OCI-LY1 (cell line): ENCODE results near the gene TFRC.

ENCODE experiments used
- H2AFZ ChIP-seq: fragments of 200-600 bp; sonication (generic), shearing (Covaris generic); 2 replicates; pipeline ENCODE4 v1.6.0; 2014; ENCODE audit warnings: antibody characterized with exemption, mild to moderate bottlenecking, low read length
- H3F3A ChIP-seq: fragments of 200-600 bp; sonication (generic), shearing (Covaris generic); 2 replicates; pipeline ENCODE4 v1.6.0; 2014; ENCODE audit warnings: mild to moderate bottlenecking, antibody characterized with exemption, low read length, moderate library complexity; ENCODE audit not compliant: insufficient read depth
- H3K27ac ChIP-seq: fragments of 200-600 bp; sonication (generic); 2 replicates; pipeline ENCODE4 v1.5.1; 2014; ENCODE audit warnings: low read length, mixed run types, mild to moderate bottlenecking, low read depth; ENCODE audit not compliant: poor library complexity, severe bottlenecking
- H3K27me3 ChIP-seq: fragments of 200-600 bp; sonication (generic); 2 replicates; pipeline ENCODE4 v1.6.0; 2014; ENCODE audit warnings: antibody characterized with exemption, mild to moderate bottlenecking, low read length, moderate library complexity; ENCODE audit not compliant: insufficient read depth
- H3K36me3 ChIP-seq: fragments of 200-600 bp; sonication (generic); 2 replicates; pipeline ENCODE4 v1.6.1; 2014; ENCODE audit warnings: mild to moderate bottlenecking, antibody characterized with exemption, low read length, moderate library complexity, mixed read lengths; ENCODE audit not compliant: insufficient read depth
- H3K4me1 ChIP-seq: fragments of 200-600 bp; sonication (generic); 2 replicates; pipeline ENCODE4 v1.5.1; 2014; ENCODE audit warnings: mild to moderate bottlenecking, low read length, moderate library complexity; ENCODE audit not compliant: insufficient read depth, severe bottlenecking
- H3K4me2 ChIP-seq: fragments of 200-600 bp; sonication (generic), shearing (Covaris generic); 2 replicates; pipeline ENCODE4 v1.6.1; 2014; ENCODE audit warnings: low read length
- H3K4me3 ChIP-seq: fragments of 200-600 bp; sonication (generic); 2 replicates; pipeline ENCODE4 v1.5.1; 2014; ENCODE audit warnings: low read length, low read depth, mild to moderate bottlenecking, mixed read lengths; ENCODE audit not compliant: poor library complexity, severe bottlenecking
- H3K79me2 ChIP-seq: fragments of 200-600 bp; shearing (Covaris generic); 2 replicates; pipeline ENCODE4 v1.6.1; 2016; ENCODE audit warnings: mixed run types, low read length, mixed read lengths; ENCODE audit not compliant: insufficient read depth
- H3K9ac ChIP-seq: fragments of 200-600 bp; sonication (generic), shearing (Covaris generic); 2 replicates; pipeline ENCODE4 v1.6.1; 2014; ENCODE audit warnings: mild to moderate bottlenecking, low read length, mixed read lengths
- H3K9me2 ChIP-seq: fragments of 200-600 bp; sonication (generic), shearing (Covaris generic); 2 replicates; pipeline ENCODE4 v1.6.1; 2014; ENCODE audit warnings: low read depth, mild to moderate bottlenecking, low read length, mixed read lengths
- H3K9me3 ChIP-seq: fragments of 200-600 bp; shearing (Covaris generic); 2 replicates; pipeline ENCODE4 v1.6.1; 2014; ENCODE audit warnings: low read length, mixed read lengths
- H4K20me1 ChIP-seq: fragments of 200-600 bp; sonication (generic), shearing (Covaris generic); 2 replicates; pipeline ENCODE4 v1.6.0; 2016; ENCODE audit warnings: mild to moderate bottlenecking, low read length; ENCODE audit not compliant: insufficient read depth
- CTCF ChIP-seq: fragments of 200-600 bp; sonication (generic), shearing (Covaris generic); IDR thresholded peaks from 2 replicates; pipeline ENCODE4 v1.5.1; 2017; ENCODE audit warnings: mild to moderate bottlenecking, antibody characterized with exemption, low read length, moderate library complexity, mixed read lengths
- EZH2 ChIP-seq: fragments of 200-600 bp; sonication (generic), shearing (Covaris generic); IDR thresholded peaks from 2 replicates; pipeline ENCODE4 v1.8.0; 2017; ENCODE audit warnings: borderline replicate concordance, mixed run types, mild to moderate bottlenecking, antibody characterized with exemption, low read length, moderate library complexity, mixed read lengths

Gene TFRC

GRCh38 chr3:196054661-196055060 lies 27.2 kb downstream of the TFRC start:
- H3K4me3 ChIP-seq: no peak overlapping the region
- H3K9me2 ChIP-seq: no peaks in the 10 kb centered on the region
- H4K20me1 ChIP-seq: no peaks in the 10 kb centered on the region
- H3K9me3 ChIP-seq: no peaks in the 10 kb centered on the region
- no peaks in the 10 kb centered on the region for H3F3A ChIP-seq
- H3K27ac ChIP-seq: no peak overlapping the region
- no peak overlapping the region for H3K4me2 ChIP-seq
- no peaks in the 10 kb centered on the region for H3K27me3 ChIP-seq
- H3K4me1 ChIP-seq: no peaks in the 10 kb centered on the region
- no peak overlapping the region for H3K9ac ChIP-seq
- H3K36me3 ChIP-seq: peaks cover 97% of the 10 kb centered on the region
- H3K79me2 ChIP-seq: no peaks in the 10 kb centered on the region
- TF ChIP-seq CTCF (no peak), EZH2 (no peak)
- H2AFZ ChIP-seq: no peak overlapping the region

GRCh38 chr3:196053487-196053886 lies 28.4 kb downstream of the TFRC start:
- Histone ChIP-seq H3K79me2 (no peaks in the 10 kb centered on the region), H3K9ac (no peak overlapping the region), H3K4me3 (no peak overlapping the region), H4K20me1 (no peaks in the 10 kb centered on the region), H3K27me3 (no peaks in the 10 kb centered on the region), H3K4me1 (no peaks in the 10 kb centered on the region), H3K9me2 (no peaks in the 10 kb centered on the region), H3K36me3 (peaks cover 99% of the 10 kb centered on the region), H3K4me2 (no peak overlapping the region), H3K9me3 (no peaks in the 10 kb centered on the region), H3K27ac (no peak overlapping the region), H3F3A (no peaks in the 10 kb centered on the region), H2AFZ (no peak overlapping the region)
- TF ChIP-seq CTCF (no peak), EZH2 (no peak)

- TF ChIP-seq EZH2 (no peak), CTCF (no peak)
- Histone ChIP-seq H3K79me2 (no peaks in the 10 kb centered on the region), H3K36me3 (peaks cover 87% of the 10 kb centered on the region), H3K4me3 (no peak overlapping the region), H2AFZ (no peak overlapping the region), H4K20me1 (no peaks in the 10 kb centered on the region), H3K4me1 (no peaks in the 10 kb centered on the region), H3K27ac (no peak overlapping the region), H3K9me2 (no peaks in the 10 kb centered on the region), H3K4me2 (no peak overlapping the region), H3K9ac (no peak overlapping the region), H3K27me3 (no peaks in the 10 kb centered on the region), H3K9me3 (no peaks in the 10 kb centered on the region), H3F3A (0 out of 2 replicates have a peak, but pooled peaks cover 3% of the 10 kb centered on the region)
Observed at GRCh38 chr3:196051282-196052076, 30.4 kb downstream of the TFRC start.
